HG03025 (cell line): ENCODE measurements around the gene ANK3.

Source experiments
- ATAC-seq: cut with Tn5 transposase; IDR thresholded peaks from one replicate; pipeline ENCODE4 v1.9.1; 2021; ENCODE audit warnings: mild to moderate bottlenecking, moderate library complexity; ENCODE audit not compliant: unreplicated experiment, low FRiP score

The ANK3 gene

DNA sequence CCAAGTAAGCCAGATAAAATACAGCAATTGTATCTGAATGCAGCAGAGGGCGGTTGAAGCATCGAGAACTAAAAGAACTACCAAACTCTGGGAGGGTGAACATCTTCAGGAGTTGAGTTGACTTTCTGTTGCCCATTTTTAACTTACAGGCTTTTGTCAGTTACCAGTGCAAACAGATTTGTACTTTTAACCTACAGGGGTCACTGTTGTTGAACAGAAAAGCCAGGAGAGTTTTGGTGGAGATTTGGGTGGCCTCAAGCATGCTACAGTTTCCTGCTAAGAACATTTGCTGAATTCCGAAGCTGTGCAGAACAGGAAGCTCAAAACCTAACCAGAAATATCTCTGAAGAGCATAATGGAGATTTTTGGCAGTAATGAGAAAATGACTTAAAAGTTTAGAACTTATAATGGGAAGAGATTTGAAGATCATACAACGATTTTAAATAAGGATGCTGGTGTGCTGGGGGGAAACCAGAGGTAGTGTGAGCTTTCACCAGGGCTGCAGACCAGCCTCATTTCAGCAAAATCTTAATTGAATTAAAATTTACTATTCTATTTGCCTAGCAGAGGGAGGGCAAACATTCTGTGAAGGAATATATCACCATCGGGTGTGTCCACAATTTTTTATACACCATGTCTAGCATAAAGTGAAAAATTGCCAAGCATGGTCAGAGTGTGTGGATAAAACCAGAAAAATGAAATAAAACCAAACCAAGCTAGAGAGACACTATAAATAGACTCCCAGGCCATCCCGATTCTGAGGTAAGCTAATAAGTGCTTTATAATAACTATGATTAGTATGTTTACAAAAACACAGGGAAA, 274.7 kb downstream of the ANK3 start:
- ATAC-seq: peak; percentile 69

- ATAC-seq: no peak
Observed at GRCh38 chr10:60110739-60111138, 278.9 kb downstream of the ANK3 start.

- no peak for ATAC-seq
Observed at GRCh38 chr10:60107308-60107976, 282.2 kb downstream of the ANK3 start.

DNA sequence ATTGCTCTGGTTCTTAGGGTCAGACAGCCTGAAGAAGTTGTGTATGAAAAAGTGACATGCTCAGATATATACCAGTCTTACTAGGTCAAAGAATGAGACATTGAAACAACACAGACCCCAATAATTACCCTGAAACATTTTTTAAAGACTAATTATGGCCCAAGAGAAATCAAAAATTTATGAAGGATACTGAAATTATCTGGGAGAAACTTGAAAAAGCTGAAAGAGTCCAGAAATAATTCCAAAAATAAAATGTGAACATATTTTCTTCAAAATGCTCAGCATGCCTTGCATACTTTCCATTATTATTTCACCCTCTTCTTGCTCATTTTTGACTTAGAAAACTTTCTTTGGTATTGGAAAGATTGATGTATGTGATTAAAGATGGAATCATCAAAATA, 284.4 kb downstream of the ANK3 start:
- no peak for ATAC-seq

- no peak for ATAC-seq
Observed at GRCh38 chr10:60101821-60102220, 287.9 kb downstream of the ANK3 start.

DNA sequence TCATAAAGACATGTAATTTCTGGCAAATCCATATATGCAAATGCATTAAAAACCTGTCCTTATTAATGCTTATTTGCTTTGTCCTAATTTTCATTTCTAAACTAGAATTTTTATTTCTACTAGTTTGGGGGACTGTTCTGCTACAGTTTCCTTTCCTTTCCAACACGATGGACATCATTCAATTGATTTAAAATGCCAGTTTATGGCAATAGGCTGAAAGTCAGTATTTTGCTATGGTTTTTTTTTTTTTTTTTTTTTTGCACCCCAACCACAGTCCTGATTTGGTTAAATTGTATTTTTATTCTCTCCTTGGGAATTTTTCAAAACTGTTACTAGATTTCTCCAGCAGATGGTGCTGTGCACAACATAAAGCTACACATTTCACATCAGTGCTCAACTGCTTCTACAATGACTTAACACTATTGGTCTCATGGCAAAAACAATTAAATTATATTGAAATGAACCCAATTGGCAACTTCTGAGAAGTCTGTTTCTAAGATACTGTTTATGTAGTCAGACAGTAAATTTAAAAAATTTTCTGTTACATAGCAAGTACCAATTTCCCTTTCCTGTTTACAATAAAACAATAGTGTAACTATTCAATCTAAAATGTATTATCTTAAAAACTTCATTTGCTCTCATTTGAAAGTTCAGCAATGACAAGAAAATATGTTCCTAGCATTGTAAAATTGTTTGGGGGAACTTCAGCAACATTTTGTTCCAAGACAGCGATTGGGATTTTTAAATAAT, 289.5 kb downstream of the ANK3 start:
- no peak for ATAC-seq

DNA sequence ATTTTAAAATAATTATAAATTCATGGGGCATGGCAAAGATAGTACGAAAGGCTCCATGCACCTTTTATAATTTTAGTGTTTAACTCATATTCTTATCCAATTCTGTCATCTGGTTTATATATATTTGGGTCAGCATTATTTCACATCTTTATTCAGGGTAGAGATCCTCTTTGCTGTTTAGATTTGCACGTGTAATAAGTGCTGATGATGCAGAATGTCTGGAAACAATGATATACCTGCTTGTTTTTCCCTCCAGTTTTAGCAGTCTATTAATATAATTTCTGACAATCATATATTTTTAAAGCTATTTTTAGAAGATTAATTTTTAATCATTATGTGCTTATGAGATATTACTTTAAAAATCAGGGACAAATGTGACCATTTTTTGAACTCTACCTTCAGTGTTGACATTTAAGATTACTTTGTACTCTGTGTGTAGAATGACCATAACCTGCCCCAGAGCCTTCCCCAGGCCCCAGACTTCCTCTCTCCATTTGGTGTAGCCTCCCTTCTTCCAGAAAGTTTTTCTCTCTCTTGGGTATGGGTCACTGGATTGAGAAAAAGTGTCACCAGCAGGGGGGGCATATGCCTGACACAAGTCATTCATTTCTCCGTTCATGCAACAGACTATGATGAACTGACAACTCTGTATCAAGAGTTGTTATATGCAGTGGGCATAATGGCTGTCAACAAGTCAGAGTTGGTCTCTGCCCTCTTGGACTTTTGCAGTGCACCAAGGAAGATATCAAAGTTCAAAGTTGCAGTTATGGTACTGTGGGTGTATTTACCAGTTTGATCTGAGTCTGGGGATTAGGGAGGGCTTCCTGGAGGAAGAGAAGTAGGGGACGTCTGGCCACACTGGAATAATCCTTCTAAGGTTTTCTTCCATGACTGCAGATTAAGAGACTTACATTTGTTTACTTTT, 290.7 kb downstream of the ANK3 start:
- no peak for ATAC-seq

DNA sequence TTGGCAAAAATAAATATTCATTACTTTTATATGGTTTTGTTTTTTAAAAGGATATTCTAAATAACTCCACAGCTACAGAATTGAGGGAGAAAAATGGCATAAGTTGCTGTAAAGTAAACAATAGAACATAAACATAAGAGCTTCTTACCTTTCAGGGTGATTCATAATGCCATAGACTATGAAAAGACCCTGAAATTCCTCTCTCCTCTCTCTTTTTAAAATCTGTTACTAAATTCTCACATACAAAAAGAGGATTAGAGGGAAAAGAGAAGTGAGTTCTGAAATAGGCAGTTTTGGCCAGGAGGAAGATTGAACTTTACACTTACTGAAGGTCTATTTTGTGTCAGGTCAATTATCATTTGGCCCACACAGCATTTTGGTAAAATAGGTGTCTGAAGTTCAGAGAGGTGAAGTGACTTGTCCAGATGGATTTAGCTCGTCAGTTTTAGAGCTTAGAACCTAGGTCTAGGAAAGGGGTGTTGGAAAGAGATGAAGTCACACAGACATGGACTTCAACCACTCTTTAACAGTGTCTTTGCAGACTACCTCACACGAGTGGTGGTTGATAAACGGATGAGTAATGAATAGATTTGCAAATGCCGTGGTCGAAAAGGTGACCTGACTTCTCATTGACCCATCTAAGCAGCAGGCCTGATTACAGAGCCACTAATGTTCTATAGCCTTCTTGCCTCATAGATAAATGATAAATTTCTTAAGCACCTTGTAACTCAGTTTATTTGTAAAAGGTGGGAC, 292.7 kb downstream of the ANK3 start:
- ATAC-seq: peak; percentile 43

DNA sequence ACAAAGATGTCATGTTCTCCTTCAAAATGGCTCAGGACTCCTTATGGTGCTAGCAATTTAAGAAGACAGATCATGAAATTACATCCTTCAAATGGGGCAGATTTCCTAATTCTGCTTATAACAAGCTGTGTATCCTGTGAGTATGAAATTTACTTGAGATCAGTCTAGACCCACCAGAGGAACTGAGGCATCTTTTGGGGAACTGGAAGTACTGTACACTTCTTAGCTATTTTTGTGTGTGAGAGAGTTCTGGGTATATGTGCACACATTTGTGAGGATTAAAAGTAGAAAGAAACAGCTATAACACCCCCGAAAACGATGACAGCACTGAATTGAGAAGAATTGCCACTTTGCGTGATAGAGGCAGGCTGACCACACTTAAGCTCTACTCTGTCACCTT, 296.4 kb downstream of the ANK3 start:
- peak; percentile 73 for ATAC-seq

- no peak for ATAC-seq
Observed at GRCh38 chr10:60086862-60087261, 302.8 kb downstream of the ANK3 start.

DNA sequence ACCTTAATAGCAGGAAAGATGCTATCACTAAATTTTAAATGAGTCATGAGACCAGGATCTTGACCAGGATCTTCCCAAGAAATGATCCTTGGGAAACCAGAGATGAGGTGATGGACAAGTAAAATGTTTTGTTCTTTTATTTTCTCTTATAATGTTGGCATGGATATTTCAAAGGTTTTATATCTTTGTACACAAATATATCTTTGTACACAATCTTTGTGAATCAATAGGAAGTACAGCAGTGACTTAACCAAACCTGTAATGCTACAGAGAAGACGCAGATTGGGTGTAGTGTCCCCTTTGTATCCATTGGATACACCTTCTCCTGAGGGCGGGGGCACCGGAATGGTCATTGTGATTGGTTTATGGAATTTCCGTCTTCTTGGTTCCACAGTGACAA, 303.3 kb downstream of the ANK3 start:
- no peak for ATAC-seq

DNA sequence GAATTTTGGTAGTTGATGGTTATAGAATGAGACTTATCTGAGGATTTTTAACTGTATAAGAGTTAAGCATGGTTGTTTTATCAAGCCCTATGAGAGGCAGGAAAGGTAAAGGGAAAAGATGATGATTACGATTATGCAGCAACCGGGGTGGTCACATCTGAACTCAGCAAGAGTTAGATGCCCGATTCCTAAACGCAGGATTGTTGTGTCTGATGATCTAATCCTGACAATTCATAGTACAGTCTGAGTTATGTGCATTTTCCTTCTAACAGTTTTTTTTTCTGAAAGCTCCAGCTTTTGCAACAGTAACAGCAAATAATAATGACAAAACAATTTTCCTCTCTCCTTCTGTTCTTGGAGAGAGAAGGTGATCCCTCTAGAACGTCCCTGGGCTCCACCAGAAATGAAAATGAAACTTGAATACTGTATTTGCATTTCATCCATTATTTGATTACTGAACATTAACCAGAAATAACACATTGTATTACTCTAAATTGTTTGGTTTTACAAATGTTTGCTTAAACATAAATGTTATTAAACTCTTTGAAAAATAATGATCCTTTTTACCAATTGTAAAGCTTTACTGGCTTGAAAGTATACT, 306.8 kb downstream of the ANK3 start:
- ATAC-seq: no peak

- no peak for ATAC-seq
Observed at GRCh38 chr10:60082341-60082740, 307.3 kb downstream of the ANK3 start.

GRCh38 chr10:60073781-60074656, 315.7 kb downstream of the ANK3 start:
- ATAC-seq: peak; percentile 93

DNA sequence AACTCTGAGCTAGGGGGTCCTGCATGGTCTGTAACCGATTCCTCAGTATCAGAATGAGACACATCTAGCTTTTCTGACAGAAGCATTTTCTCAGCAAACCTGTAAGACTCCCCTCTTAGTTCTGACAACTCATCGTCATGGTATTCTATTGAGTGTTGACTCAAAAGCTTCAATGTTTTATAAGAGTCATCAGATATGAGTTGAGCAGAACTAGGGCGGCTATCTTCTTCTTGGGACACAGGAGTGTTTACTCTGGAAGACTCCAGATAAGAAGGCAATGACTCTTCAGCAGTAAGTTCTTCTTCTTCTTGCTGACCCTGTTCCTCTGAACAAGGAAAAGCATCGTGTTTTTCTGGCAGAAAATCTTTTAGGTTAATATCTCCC, 316.3 kb downstream of the ANK3 start:
- ATAC-seq: no peak

DNA sequence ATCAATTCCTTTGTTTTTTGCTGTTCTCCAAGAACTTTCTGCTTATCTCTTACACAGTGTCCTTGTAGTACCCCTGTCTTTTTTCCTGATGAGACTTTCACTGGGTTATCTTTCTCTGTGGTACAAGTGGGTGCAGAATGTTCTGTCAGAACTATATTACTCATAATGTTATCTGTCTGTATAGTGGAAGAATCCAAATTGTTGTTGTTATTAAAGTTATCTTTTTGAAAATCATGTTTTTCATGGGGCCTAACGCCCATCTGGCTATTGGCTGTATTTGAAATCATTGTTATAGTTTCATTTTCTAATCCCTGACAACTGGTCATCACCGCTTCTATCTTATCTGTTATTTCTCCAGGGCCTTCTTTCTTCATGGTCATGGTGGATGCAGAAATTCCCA, 320.4 kb downstream of the ANK3 start:
- ATAC-seq: no peak

- ATAC-seq: no peak
Observed at GRCh38 chr10:60050366-60050765, 339.3 kb downstream of the ANK3 start.

DNA sequence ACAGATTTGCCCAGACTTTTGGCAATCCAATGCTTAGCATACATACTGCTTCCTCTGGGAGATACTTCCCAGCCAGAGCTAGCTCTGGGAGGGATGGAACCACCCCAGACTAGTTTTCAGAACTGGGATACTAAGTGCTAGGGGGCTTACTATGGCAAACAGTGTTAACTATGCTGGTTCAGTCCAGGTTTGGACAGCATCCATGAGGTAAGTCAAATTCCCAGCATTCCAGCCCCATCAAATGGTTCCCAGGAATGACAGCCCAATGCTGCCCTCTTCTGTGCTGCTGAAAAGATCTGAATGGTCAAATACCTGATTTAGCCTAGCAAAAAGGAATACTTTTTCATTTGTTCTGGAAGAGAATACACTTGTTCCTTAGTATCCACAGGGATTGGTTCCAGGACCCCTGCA, 341.6 kb downstream of the ANK3 start:
- ATAC-seq: no peak
